Tongue (tissue), 2 donors: ENCODE measurements around the gene CAMTA1. TPM values are rescaled to one million over a fixed set of nuclear protein-coding genes. Genes with fewer than 3 reads are reported as not detected.

Source experiments
- DNase-seq: peaks from one replicate; pipeline ENCODE4 v3.0.0-alpha.2; 2015
- total RNA-seq: library from RNA; depleted of rRNA; stranded (reverse); fragments of >200 nt; gene quantifications from one replicate; pipeline ENCODE4 v1.2.3, GENCODE V29; 2014

The CAMTA1 gene
- total RNA-seq, 1 donor from 2014 or later, result 60.6 TPM

DNA sequence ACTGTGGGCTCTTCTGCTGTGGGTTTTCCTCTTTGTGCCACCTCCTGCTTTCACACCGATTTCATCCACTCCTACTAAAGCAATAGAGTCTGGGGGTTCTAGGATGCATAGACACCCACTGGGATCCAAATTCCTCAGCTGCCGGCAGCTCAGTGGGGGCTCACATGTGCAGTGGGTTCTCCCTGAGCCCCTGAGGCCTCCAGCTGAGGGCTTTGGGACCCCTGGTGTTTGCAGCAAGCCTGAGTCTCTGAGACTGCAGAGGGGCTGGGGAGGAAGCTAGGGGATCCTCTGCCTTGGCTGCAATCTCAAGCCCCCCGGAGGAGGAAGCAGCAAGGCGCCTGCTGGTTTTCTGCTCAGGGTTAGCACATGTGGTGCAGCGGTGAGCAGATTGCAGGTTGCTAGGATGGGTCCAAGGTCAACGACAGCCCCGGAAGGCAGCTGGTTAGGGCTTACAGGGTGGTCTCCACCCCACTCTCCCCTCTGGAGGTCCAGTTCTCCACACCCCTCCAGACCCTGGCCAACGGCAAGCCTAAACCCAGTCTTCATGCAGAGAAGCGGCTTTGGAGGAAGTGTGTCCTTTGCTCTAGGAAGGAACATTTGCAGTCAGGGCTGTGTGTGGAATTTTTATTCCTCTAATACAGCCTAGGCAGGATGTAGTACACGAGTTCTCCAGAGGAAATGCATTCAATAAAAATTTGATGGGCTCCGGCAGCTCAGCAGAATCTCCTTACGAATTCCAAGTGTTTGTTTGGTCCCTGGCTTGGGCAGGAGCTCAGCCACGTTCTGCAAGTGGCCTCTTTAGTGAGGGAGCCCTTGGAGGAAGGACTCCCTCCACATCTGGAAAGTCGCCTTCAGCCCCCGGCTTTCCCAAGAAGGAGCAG, 716.7 kb downstream of the CAMTA1 start:
- DNase-seq, result no peak

GRCh38 chr1:7503691-7504437, 718.6 kb downstream of the CAMTA1 start:
- DNase-seq, result no peak

GRCh38 chr1:7504438-7504720, 719.1 kb downstream of the CAMTA1 start:
- DNase-seq, result no peak

DNA sequence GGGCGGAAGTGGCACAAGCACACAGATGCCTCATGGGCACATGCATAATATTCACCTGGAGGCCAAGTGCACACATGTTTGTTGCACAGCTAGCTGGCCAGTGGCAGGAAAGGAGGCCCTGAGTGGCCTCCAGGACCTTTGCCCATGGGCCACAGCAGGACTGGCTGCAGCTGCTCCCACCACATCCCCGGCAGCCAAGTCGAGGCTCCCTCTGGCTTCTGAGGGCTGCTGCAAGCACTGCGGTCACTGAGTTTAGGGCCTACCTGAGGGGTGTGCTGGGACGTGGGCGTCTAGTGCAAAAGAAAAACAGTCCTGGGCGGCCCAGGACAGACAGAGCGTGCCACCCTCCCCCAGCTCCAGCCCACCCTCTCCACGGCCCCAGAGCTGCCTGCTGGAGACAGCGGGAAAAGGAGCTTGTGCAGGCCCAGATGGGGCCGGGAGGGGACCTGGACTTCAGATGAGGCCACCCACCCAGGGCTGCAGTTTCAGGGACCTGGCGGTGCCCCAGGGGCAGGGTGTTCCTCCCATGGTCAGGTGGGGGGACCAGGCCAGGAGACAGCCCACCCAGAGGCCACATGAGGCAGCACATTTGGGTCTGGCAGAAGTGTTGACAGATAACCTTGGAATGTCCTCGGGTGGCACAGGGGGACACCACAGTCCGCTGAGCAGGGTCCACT, 720.0 kb downstream of the CAMTA1 start:
- DNase-seq, result no peak

GRCh38 chr1:7505771-7506453, 720.7 kb downstream of the CAMTA1 start:
- no peak for DNase-seq

GRCh38 chr1:7506454-7507284, 721.4 kb downstream of the CAMTA1 start:
- DNase-seq, result no peak

DNA sequence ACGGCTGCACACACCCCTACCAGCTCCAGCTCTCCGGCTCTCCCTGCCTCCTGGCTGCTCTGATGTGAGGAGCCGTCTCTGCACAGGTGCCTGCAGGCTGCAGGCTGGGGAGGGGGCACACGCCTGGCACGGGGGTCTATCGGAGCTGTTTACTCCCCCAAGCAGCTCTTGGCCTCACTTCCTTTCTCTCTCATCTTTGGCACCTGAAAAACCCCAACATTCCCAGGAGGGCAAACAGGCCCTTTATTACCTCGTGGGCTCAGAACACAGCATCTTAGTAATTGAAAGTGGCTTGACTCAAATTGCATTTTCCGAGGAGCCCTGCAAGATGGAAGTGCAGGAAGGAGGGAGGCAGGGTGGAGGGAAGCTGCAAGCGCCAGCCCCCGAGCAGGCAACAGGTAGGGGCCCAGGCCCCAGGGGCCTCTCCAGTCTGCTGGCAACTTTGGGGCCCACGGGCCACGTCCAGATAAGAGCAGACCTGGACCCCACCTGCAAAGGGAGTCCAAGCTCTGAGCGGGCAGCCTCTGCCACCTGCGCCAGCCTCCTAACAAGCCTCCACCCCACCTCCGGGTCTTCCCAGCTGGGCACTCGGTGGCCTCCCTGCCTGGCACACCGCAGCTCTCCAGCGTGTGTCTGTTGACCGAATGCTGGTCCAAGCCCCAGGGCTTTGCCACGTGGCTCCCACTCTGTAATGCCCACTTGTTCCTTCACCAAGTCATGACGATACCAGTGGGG, 722.2 kb downstream of the CAMTA1 start:
- no peak for DNase-seq

GRCh38 chr1:7508052-7508933, 723.0 kb downstream of the CAMTA1 start:
- no peak for DNase-seq

DNA sequence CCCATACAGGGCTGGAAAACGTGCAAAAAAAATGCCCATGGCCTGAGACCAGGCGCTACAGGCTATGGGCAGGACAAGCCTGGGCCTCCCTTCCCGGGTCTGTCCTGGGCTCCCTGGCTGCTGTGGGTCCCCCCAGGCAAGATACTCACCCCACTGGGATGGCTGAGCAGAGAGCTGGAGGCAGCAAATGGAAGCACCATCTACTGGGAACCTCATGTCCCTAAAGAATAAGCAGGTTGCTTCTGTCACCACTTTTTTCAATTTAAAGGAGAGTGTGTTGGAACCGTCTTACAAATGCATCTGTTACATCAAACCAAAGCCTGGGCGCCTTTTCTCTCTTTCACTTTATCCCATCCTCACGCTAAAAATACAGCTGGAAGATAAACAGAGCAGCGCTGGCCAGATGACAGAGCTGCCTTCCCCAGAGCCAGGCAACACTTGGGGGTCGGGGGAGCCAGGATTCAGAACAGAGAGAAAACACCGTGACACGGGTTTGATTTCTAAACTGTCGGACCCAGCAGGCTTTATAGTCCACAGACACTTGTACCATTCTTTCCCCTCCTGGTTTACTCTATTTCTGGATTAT, 723.8 kb downstream of the CAMTA1 start:
- DNase-seq, result peak; percentile 53

DNA sequence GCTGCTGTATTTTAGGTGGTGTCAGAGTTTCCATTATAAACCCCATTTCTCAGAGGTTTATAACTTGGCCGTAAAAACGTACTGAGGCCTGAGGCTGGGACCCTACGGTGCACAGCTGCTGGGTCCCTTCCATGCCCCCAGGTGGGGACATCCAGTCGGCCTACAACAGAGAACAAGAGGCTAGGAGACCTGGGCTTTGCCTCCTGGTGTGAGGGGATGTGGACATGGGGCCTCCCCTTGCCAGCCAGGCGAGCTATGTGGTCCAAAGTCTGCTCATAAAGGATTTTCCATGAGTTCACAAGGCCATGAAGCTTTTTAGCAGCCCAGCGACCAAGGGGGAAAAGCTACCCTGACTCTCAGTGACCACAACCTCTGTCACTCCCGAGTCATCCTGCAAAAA, 724.3 kb downstream of the CAMTA1 start:
- no peak for DNase-seq

DNA sequence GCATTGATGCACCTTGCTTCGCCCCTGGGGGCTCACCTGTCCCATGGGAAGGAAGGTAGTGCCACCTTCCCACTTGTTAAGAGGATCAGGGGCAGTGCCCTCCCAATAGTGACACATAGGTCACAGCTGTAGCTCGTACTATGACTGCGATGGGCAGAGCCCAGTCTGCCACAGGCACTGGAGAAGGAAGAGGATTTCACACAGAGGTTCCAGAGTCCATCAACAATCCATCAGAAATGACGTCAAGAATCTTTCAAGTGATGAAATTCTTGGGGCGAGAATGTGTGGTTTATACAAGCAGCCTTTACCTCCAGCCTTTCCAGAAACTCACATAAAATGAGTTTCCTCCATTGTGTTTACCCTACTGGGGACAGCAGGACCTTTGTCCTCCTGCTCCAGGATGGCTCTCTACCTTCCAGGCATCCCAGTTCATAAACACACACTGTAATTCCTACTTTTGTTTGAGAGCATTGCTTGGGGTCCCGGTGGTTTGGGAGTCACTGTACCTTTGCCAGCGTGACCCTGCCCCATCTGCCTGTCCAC, 725.2 kb downstream of the CAMTA1 start:
- no peak for DNase-seq

DNA sequence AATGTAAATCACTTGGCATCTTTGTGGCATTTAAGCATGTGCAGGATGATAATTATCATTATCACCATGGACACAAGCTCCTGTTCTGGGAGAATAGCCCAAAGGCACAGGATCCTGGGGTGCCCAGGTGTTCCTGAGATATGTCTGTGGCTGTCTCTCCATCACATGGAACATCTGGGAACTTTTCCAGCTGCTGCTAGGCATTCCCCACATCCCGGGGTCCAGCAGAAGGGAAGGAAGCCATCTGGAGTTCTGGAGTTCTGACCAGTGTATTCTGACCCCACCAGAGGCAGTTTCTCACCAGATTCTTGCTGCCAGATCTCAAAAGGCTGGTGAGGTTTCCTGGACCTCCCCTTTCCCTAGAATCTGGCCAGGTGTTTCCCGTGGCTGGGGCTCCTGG, 726.1 kb downstream of the CAMTA1 start:
- no peak for DNase-seq

DNA sequence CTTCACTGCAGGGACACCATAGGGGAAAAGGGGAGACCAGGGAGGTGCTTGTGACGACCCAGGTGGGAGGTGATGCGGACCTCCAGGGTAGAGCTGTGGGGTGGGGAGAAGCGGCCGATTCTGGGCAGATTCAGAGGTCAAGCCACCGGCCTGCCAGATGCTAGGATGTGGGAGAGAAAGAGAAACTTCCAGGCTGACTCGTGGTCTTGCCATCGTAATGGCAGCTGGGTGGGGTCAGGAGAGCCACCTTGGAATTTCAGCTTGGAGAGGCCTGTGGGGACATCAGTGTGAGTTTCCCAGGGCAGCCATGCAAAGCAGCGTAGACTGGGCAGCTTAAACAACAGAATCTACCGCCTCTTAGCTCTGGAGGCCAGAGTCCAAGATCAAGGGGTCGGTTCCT, 727.8 kb downstream of the CAMTA1 start:
- no peak for DNase-seq

GRCh38 chr1:7515175-7515574, 729.9 kb downstream of the CAMTA1 start:
- no peak for DNase-seq

- DNase-seq, result no peak
These were observed 730.6 kb downstream of the CAMTA1 start for GRCh38 chr1:7515904-7516303.

GRCh38 chr1:7516341-7516740, 731.1 kb downstream of the CAMTA1 start:
- peak; percentile 69 for DNase-seq

DNA sequence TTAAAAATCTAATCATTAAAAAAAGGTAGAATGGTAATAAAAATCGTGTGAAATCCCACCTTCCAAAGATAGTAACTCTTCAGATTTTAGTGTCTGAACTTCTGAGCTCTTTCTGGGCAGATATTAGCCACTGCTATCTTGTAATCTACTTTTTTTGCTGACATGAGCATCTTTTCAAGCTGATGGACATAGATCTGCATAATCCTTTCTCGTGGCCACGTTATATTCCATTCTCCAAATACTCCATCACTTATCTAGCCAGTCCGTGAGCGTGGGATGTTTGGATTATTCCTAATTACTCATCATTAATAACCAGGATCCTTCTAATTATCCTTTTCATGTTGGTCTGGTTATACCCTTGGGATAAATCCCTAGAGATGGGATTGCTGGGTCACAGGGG, 731.7 kb downstream of the CAMTA1 start:
- DNase-seq, result no peak

- DNase-seq, result no peak
These were observed 732.5 kb downstream of the CAMTA1 start for GRCh38 chr1:7517611-7518330.

DNA sequence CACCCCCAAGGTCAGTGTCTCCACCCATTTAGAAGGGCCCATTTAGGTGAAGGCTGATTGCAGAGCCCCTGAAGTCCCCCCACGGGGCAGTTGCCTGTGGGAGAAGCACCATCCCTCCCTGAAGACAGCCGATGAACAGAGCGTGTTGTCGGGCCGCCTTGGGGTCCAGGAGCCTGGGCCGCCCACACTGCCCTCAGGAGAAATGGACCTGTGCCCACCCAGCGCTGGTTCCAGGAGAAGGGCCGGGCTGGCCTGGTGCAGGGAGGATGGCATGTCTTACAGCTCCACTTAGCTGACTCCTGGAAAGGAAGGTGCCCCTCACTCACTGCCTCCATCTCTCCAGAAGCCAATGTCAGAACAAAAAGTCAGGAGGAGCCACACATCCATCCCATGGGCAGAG, 733.2 kb downstream of the CAMTA1 start:
- DNase-seq, result no peak
